H1 (cell line): ENCODE measurements around the gene HS6ST2.

ENCODE experiments used
- EZH2 ChIP-seq: fragments of 200-600 bp; sonication (generic); IDR thresholded peaks from 2 replicates; pipeline ENCODE4 v1.7.1; 2012; ENCODE audit warnings: low read depth, mild to moderate bottlenecking, moderate library complexity, low read length, inconsistent platforms; ENCODE audit not compliant: severe bottlenecking
- POLR2A ChIP-seq, 2 experiments: IDR thresholded peaks; 1 replicate in 1 of 2; 2 replicates in 1 of 2; pipeline ENCODE4 v1.6.1; 2011; ENCODE audit warnings: low read depth in 2 of 2, low read length in 2 of 2, mild to moderate bottlenecking in 2 of 2; ENCODE audit errors: control extremely low read depth in 1 of 2
- SUZ12 ChIP-seq: fragments of 200-600 bp; sonication (generic); IDR thresholded peaks from 2 replicates; pipeline ENCODE4 v1.6.1; 2012; ENCODE audit warnings: mild to moderate bottlenecking, inconsistent platforms, low read length, moderate library complexity, mixed read lengths

DNA sequence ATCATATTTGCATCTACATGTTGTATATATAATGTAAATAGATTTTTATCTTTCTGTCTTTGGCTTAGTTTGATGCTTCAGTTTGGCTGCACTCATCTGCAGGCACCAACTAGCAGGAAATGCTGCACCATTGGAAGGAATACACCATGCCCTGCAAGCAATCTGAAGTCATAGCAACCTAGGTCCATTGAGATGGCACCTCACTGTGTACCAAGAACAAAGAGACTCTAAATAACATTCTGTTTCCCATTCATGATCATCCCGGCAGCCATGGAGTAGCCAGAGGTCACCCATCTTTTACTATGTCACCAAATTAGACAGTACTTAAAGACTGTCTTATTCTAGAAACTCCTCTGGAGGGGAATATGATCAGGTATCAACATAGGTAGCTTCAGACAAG is 40.8 kb upstream of the HS6ST2 start:
- TF ChIP-seq EZH2 (no peak), SUZ12 (no peak), POLR2A (IDR thresholded peaks at IDR 0.05; ENCODE audit: control extremely low read depth in 1 of 2, low read depth in 2 of 2, low read length in 2 of 2) (no peak)
